Measurements from ENCODE around the gene IP6K2.

- TF ChIP-seq POLR2A (IDR thresholded peaks at IDR 0.05; ENCODE audit: low read length) (no peak), GATA1 (IDR thresholded peaks at IDR 0.05; ENCODE audit: low read depth, low read length) (no peak)
Measured at GRCh38 chr3:48696156-48696555, 20.9 kb downstream of the IP6K2 start.

Measured in erythroblast (primary cell).